HG02678 (cell line): Measurements from ENCODE around the gene NAV3.
A peak's percentile ranks its signal among the peaks of the same experiment; 100 is the strongest.

Experiments
- ATAC-seq: cut with Tn5 transposase; IDR thresholded peaks from one replicate; pipeline ENCODE4 v1.9.1; 2021; ENCODE audit warnings: mild to moderate bottlenecking, moderate library complexity; ENCODE audit not compliant: unreplicated experiment

The NAV3 gene

DNA sequence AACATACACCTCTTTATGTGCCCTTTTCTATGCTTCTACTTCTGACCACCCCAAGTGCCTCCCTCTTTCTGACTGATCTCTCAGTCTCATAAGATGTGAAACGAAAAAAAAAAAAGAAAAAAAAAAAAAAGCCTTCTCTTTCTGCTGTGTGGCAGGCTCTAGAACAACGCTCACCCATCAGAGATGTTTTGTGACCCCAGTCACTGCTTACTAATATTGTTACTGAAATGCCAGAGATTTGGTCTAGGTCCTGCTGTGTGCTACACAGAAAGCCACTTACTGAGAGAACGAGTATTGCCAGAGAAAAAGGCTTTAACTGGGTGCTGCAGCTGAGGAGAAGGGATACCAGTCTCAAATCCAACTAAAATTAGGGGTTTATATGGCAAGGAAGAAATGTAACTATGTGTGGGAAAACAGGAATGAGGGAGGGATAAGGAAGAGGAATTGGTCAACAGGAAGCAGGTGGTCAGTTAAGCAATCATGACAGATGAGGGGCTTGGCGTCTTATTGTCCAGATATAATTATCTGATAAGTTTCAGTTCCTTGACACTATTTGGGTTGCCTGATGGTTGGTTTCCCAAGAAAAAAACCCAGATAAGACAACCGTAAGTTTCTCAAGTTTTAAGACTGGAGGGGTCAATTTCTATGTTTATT, 149.0 kb downstream of the NAV3 start:
- no peak for ATAC-seq

DNA sequence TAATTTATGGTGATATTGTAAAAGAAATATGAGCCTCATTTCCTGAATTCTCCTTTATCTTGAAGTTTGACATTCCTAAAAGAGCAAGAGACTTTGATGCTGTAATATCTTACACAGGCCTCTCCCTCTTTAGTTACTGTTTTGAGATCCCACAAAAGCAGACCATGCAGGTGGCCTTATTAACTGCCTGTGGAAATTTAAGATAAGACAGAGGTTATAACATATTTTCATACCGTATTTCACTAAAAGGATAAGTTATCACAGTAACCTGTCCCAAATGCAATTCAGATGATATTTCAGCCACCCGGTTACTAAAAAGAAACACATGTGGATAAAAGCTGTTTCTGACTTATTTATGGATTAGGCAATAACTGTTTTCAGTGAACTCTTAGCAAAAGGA, 150.1 kb downstream of the NAV3 start:
- ATAC-seq, result no peak

DNA sequence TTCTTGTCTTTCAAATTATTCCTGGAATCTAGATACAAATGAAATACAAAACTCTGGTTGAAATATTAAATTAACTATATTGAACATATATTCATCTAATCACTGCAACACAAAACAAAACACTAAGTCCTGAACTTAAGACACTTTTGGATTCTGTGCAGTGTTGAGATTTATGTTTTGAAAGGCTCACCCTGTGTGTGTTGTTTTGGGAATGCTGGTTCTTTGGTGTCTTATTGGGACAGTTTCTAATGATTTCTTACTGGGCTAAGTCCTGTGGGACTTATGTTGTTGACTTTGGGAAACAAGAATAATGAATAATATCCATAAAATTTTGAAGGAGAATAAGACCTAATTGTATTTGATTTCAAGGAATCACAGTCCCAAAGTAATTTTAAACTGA, 153.2 kb downstream of the NAV3 start:
- ATAC-seq, result no peak

GRCh38 chr12:77992760-77993159, 162.1 kb downstream of the NAV3 start:
- no peak for ATAC-seq

DNA sequence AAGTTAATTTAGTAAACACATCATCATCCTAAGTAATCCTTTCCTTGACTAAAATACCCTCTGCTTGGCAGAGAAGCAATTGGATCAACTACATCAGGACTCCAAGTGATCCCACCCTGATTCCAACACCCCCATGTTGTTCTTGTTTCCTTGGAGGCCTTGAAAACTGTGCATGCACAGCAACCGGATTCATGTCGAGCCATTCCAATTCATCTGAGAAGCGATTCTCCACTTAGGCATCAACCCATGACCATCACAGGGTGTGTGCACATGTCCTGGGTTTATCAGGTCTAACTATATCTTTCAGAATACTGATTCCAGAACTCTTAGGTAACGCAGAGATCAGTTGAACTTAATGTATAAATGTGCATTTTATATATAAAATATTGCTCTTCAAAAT, 163.0 kb downstream of the NAV3 start:
- no peak for ATAC-seq

DNA sequence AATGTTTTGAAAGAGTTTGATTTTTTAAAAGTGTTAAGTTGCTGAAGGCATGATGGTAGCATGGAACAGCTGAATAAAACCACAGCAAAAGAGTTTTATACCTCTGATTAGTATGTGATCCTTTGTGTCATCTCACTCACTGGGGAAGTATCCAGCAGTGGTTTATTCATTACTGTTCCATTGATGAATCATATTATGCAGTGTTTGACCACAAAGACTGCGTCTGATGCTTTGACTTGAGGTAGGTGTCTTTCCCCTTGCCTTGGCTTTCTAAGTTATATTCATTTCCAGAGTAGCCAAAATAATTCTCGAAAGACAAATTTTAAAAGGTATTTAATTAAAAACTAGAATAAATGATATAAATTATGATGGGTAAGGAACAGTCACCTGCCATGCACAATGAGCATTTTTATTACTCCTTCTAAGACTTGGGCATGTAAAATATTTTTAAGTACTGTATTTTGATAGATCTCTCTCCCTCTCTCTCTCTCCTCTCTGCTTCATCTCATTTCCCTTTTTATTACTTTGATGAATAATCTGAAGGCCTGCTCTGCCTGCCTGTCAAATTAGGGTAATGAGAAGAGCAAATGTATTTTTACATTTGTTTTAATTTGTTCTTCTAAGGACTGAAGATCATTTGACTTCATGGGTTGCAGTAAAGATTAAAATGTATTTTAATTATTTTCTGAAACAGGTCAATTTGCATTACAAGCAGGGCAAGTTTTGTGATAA, 164.9 kb downstream of the NAV3 start:
- ATAC-seq, result peak; percentile 82

GRCh38 chr12:77996670-77997069, 166.0 kb downstream of the NAV3 start:
- ATAC-seq, result no peak

GRCh38 chr12:77998236-77998786, 167.6 kb downstream of the NAV3 start:
- no peak for ATAC-seq

GRCh38 chr12:77999074-77999715, 168.5 kb downstream of the NAV3 start:
- ATAC-seq, result peak; percentile 73

GRCh38 chr12:78002878-78003277, 172.2 kb downstream of the NAV3 start:
- ATAC-seq, result no peak

DNA sequence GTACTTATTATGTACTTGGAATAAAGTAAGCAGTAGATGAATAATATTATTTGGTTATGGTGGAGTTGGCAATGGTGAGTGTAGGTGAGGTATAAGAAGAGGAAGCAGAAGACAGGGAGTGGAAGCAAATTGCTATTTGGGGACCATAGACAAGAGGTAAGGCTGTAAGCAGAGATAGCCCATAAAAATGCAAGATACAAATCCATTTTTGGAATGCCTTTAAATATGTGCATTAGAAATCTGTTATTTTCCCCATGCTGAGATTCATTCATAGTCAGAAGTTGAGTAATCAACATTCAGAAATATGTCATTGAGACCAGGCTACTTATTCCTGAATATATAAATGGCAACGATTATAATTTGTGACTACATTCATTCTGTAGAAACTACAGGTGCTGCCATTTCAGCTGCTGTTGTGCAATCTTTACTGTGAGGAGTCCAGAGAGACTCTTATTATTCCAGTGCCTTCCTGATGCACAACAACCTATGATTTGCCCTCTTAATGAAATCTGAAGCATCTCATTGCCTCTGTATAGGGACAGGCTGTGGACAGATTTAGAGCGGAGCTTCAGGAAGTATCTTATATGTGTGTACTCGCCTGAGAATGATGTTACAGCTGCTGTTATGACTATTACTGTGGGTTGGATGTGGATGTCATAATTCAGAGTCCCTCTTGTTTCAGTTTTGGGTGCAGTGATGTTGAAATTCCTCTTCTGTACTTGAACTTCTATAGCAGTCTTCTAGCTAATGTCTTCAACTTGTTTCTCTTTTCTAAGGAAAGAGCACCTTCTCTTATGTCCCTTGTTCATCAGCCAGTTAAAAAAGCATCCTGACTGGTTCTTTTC, 173.8 kb downstream of the NAV3 start:
- ATAC-seq, result no peak

DNA sequence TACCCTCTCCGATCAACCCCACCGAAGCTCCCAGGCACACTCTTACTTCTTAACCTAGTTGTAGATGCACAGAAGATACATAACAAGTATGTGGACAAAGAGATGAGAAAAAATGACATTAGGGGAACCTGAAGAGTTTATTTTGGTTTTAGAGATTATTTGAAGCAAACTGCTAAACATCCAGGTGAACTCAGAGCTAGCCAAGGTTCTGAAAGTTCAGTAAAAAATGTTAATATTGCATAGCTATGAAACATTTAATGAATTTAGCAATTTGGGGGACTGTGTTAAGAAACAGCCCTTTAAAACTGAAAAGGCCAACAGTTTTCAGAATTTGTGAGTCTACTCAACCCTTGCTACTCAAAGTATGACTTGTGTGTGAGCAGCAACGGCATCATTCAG, 174.4 kb downstream of the NAV3 start:
- ATAC-seq, result no peak

DNA sequence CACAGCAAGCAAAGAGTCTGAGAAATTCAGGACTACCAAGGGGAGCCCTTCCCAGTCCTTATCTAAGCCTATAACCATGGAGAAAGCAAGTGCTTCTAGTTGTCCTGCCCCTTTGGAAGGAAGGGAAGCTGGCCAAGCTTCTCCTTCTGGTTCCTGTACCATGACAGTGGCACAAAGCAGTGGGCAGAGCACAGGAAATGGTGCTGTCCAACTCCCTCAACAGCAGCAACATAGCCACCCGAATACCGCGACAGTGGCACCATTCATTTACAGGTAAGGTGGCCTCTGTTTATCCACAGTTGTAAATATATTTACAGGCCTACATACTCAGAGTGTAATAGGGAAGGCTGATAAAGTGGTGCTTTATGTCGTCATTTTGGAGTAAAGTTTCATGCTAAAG, 176.5 kb downstream of the NAV3 start:
- no peak for ATAC-seq

DNA sequence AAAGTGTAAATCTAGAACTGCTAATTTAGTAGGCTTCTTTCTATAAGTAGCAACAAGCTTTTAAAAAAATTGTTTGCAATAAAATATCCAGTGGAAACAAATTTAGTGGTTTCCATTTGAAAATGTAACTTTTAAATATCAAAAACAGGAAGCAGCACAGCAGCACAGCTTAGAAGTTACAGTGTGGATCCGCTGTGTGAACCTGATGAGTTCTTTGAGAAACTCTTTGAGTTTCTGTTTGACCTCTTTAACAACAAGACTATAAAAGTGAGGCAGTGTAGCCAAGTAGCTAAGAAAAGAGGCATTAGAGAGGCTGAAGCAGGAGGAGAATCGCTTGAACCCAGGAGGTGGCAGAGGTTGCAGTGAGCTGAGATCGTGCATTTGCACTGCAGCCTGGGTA, 178.3 kb downstream of the NAV3 start:
- ATAC-seq, result no peak

DNA sequence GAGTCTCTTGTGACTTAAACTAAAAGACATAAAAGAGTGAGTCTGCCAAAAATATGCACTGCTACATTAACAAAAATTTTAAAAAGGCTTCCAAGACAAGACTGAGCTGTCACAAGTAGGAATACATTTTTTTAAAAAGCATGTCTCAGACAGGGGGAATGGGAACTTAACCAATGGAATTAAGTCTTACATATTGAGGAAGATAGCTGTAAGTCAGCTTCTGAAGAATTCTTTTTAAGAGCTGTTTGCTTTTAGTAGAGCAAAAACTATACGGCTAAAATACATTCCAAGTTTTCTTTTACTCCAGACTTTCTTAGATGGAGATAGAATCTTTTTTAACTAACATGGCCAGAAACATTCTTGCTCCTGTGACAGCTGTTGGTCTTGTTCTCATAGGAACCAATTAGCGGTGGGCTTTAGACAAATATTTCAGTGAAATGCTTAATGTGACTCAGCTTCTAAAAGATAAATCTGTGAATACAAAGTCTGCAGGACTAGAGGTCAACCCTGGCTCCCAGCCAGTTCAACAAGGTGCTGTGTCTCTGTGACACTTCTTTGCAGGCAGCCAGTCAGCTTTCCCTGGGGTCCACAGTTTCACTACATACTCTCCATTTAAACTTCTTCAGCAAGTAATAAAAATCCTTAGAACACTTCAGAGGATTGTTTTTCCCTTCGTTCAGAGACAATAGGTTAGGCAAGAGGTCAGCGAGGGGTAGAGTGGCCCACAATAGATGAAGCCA, 187.6 kb downstream of the NAV3 start:
- no peak for ATAC-seq

- ATAC-seq, result no peak
These were observed 188.2 kb downstream of the NAV3 start for GRCh38 chr12:78018939-78019338.

- ATAC-seq, result no peak
These were observed 197.7 kb downstream of the NAV3 start for GRCh38 chr12:78028426-78028825.

DNA sequence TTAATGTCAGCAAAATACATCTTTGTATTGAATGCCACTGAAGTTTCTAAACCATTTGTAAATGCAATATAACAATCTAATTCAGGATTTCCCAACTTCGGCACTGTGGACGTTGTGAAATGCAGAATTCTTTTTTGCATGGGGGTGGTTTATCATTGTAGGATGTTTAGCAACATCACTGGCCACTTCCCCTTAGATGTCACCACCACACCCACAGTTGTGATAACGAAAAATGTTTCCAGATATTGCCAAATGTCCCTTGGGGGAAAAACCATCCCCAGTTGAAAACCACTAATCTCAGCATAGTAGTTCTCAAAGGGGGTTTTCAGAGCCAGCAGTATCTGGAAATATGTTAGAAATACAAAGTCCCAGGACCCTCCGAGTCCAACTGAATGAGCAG, 203.3 kb downstream of the NAV3 start:
- ATAC-seq, result no peak

DNA sequence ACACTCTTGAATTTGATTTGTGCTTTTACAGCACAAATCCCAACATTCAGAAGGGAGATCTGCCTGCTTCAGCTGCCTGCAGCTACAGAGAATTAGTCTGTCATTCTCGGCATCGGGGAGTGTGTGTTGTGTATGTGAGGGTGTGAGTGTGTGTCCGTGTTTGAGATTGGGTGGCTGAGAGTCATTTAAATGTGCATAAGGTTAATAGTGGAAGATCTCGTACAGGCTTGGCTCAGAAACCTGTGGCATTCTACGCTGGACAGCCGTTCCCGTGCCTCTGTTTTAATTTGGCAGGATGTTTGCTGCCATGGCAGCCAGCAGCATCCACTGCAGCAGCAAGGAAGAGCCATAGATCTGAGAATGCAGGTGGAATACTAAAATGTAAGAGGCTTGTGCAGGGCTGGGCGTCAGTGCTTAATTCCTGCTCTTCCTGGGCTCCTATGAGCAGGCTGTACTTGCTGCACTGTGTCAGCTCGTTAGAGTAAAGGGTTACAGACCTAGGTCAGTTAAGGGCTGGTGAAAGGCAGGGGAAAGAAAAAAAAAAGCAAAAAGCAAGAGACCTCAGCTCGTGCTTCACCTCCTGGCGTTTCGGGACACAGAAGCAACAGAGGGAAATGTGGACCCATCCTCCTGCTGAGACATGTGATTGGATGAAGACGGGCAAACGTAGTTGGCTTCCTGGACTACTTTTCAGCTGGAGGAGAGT, 205.4 kb downstream of the NAV3 start:
- ATAC-seq, result no peak

- no peak for ATAC-seq
These were observed 206.2 kb downstream of the NAV3 start for GRCh38 chr12:78036874-78037273.
